HCT116 (cell line): ENCODE results near the gene MIS18BP1.

ENCODE experiments used
- CEBPB ChIP-seq: IDR thresholded peaks from 2 replicates; pipeline ENCODE4 v1.6.1; 2012; ENCODE audit warnings: low read depth
- EGR1 ChIP-seq: IDR thresholded peaks from 2 replicates; pipeline ENCODE4 v1.6.1; 2012; ENCODE audit warnings: low read depth
- EZH2 ChIP-seq: fragments of 200-600 bp; sonication (generic); IDR thresholded peaks from 2 replicates; pipeline ENCODE4 v1.6.1; 2017; ENCODE audit warnings: antibody characterized with exemption, mixed run types
- EZH2phosphoT487 ChIP-seq: fragments of 200-600 bp; IDR thresholded peaks from 2 replicates; pipeline ENCODE4 v1.6.1; 2018; ENCODE audit warnings: antibody characterized with exemption, borderline replicate concordance
- FOSL1 ChIP-seq: IDR thresholded peaks from 2 replicates; pipeline ENCODE4 v1.6.1; 2012; ENCODE audit warnings: low read depth
- JUND ChIP-seq: IDR thresholded peaks from 2 replicates; pipeline ENCODE4 v1.6.1; 2012
- RAD21 ChIP-seq: IDR thresholded peaks from 2 replicates; pipeline ENCODE4 v1.6.1; 2012; ENCODE audit warnings: low read depth, mild to moderate bottlenecking
- SRF ChIP-seq: IDR thresholded peaks from 2 replicates; pipeline ENCODE4 v1.6.1; 2012; ENCODE audit warnings: low read depth
- TCF7L2 ChIP-seq: IDR thresholded peaks from 2 replicates; pipeline ENCODE4 v1.7.0; 2011; ENCODE audit warnings: borderline replicate concordance, inconsistent platforms; ENCODE audit not compliant: insufficient read depth, insufficient read length; ENCODE audit errors: extremely low read depth
- TF ChIP-seq, protein P1 (sequence below), 3 experiments: fragments of 200-600 bp in 1 of 3; sonication (generic) in 1 of 3; IDR thresholded peaks in 2 of 3; conservative IDR thresholded peaks in 1 of 3; 2 replicates each; pipeline ENCODE4 v1.5.1; 2012 to 2017; ENCODE audit warnings: low read depth in 2 of 3, low read length in 2 of 3, antibody characterized with exemption in 1 of 3, borderline replicate concordance in 1 of 3, control low read depth in 1 of 3, mild to moderate bottlenecking in 1 of 3, mixed read lengths in 1 of 3, mixed run types in 1 of 3, moderate library complexity in 1 of 3; ENCODE audit not compliant: insufficient read depth in 1 of 3
- TF ChIP-seq, protein P2 (sequence below): IDR thresholded peaks from 2 replicates; pipeline ENCODE4 v1.6.1; 2012
- TF ChIP-seq, protein P3 (sequence below): IDR thresholded peaks from 2 replicates; pipeline ENCODE4 v1.6.1; 2011; ENCODE audit warnings: mild to moderate bottlenecking, low read length, moderate library complexity; ENCODE audit not compliant: insufficient replicate concordance; ENCODE audit errors: extremely low read depth
- TF ChIP-seq, protein P4 (sequence below): IDR thresholded peaks from 2 replicates; pipeline ENCODE4 v1.6.1; 2012

DNA sequence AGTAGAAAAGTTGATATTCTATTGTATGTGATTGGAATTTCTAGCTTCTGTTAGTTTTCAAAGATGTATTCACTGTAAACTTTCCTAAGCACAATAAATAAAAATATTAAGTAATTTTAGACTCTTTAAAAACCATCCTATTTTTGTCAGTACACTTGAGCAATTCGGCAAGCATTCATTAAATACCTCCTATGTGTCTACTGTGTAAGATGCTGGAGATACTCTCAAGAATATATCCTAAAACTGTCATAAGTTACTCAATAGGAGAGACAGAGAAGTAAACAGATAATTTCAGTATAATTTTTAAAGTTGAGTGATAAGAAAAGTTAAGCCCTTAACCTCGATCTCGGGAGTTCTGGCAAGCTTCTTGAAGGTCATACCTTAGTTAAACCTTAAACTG is 71.2 kb downstream of the MIS18BP1 start:
- TF ChIP-seq, protein P1, sequence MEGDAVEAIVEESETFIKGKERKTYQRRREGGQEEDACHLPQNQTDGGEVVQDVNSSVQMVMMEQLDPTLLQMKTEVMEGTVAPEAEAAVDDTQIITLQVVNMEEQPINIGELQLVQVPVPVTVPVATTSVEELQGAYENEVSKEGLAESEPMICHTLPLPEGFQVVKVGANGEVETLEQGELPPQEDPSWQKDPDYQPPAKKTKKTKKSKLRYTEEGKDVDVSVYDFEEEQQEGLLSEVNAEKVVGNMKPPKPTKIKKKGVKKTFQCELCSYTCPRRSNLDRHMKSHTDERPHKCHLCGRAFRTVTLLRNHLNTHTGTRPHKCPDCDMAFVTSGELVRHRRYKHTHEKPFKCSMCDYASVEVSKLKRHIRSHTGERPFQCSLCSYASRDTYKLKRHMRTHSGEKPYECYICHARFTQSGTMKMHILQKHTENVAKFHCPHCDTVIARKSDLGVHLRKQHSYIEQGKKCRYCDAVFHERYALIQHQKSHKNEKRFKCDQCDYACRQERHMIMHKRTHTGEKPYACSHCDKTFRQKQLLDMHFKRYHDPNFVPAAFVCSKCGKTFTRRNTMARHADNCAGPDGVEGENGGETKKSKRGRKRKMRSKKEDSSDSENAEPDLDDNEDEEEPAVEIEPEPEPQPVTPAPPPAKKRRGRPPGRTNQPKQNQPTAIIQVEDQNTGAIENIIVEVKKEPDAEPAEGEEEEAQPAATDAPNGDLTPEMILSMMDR (IDR thresholded peaks at IDR 0.05 in 2 of 3, conservative IDR thresholded peaks at IDR 0.05 in 1 of 3; ENCODE audit: borderline replicate concordance in 1 of 3, insufficient read depth in 1 of 3, low read depth in 2 of 3, low read length in 2 of 3), result no peak
- TF ChIP-seq, protein P2, sequence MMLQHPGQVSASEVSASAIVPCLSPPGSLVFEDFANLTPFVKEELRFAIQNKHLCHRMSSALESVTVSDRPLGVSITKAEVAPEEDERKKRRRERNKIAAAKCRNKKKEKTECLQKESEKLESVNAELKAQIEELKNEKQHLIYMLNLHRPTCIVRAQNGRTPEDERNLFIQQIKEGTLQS, result no peak
- TF ChIP-seq, protein P3, sequence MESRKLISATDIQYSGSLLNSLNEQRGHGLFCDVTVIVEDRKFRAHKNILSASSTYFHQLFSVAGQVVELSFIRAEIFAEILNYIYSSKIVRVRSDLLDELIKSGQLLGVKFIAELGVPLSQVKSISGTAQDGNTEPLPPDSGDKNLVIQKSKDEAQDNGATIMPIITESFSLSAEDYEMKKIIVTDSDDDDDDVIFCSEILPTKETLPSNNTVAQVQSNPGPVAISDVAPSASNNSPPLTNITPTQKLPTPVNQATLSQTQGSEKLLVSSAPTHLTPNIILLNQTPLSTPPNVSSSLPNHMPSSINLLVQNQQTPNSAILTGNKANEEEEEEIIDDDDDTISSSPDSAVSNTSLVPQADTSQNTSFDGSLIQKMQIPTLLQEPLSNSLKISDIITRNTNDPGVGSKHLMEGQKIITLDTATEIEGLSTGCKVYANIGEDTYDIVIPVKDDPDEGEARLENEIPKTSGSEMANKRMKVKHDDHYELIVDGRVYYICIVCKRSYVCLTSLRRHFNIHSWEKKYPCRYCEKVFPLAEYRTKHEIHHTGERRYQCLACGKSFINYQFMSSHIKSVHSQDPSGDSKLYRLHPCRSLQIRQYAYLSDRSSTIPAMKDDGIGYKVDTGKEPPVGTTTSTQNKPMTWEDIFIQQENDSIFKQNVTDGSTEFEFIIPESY, result no peak
- TF ChIP-seq, protein P4, sequence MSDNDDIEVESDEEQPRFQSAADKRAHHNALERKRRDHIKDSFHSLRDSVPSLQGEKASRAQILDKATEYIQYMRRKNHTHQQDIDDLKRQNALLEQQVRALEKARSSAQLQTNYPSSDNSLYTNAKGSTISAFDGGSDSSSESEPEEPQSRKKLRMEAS, result no peak
- TF ChIP-seq EZH2phosphoT487 (no peak), FOSL1 (no peak), EZH2 (no peak), JUND (no peak), TCF7L2 (no peak), EGR1 (no peak), SRF (no peak), CEBPB (no peak), RAD21 (no peak)
